ENCODE measurements around the gene TBC1D10B.

DNA sequence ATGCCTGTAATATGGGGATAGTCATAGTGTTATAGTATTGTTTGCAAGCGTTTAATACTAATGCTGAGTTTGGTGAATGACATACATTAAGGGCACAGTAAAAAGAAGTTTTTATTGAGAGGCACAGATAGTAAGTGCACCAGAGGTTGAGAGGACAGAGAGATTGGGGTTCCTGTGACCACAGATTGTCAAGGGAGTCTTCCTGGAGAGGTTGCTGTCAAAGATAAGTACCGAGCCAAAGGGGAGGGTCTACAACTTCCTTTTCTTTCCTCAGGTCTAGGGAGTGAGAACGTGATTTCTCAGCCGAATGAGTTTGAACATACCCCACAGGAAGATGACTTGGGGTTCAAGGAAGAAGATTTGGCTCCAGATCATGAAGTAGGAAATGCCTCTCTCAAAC is 26.8 kb upstream of the TBC1D10B start:
- TF ChIP-seq POLR2A (IDR thresholded peaks at IDR 0.05) = no peak
- TF ChIP-seq, protein P1, sequence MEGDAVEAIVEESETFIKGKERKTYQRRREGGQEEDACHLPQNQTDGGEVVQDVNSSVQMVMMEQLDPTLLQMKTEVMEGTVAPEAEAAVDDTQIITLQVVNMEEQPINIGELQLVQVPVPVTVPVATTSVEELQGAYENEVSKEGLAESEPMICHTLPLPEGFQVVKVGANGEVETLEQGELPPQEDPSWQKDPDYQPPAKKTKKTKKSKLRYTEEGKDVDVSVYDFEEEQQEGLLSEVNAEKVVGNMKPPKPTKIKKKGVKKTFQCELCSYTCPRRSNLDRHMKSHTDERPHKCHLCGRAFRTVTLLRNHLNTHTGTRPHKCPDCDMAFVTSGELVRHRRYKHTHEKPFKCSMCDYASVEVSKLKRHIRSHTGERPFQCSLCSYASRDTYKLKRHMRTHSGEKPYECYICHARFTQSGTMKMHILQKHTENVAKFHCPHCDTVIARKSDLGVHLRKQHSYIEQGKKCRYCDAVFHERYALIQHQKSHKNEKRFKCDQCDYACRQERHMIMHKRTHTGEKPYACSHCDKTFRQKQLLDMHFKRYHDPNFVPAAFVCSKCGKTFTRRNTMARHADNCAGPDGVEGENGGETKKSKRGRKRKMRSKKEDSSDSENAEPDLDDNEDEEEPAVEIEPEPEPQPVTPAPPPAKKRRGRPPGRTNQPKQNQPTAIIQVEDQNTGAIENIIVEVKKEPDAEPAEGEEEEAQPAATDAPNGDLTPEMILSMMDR (IDR thresholded peaks at IDR 0.05) = no peak

Data from esophagus squamous epithelium (tissue), 4 donors.